Tibial nerve (tissue), 4 donors: ENCODE results near the gene CLDN6. TPM values are rescaled to one million over a fixed set of nuclear protein-coding genes. Genes with fewer than 3 reads are reported as not detected.

Source experiments
- DNase-seq, 2 donors: peaks; one replicate each; pipeline ENCODE4 v3.0.0-alpha.2; 2019; ENCODE audit warnings: low spot score in 2 of 2
- H3K27ac ChIP-seq, 4 donors: fragments of 200-600 bp; sonication (generic) in 3 of 4; one replicate each; pipeline ENCODE4 v1.5.1; 2017 to 2019; ENCODE audit warnings: mild to moderate bottlenecking in 1 of 4
- H3K27me3 ChIP-seq, 2 donors: fragments of 200-600 bp; sonication (generic) in 1 of 2; one replicate each; pipeline versions ENCODE4 v1.5.1 to v1.6.0; 2017 to 2019
- H3K36me3 ChIP-seq, 3 donors: fragments of 200-600 bp; sonication (generic); one replicate each; pipeline ENCODE4 v1.5.1; 2018 to 2019
- H3K4me1 ChIP-seq, 4 donors: fragments of 200-600 bp; sonication (generic) in 3 of 4; one replicate each; pipeline ENCODE4 v1.5.1; 2017 to 2019
- H3K4me3 ChIP-seq, 4 donors: fragments of 200-600 bp; sonication (generic) in 3 of 4; one replicate each; pipeline ENCODE4 v1.5.1; 2017 to 2019; ENCODE audit warnings: mild to moderate bottlenecking in 1 of 4, moderate library complexity in 1 of 4
- H3K9me3 ChIP-seq, 4 donors: fragments of 200-600 bp; sonication (generic) in 3 of 4; one replicate each; pipeline ENCODE4 v1.5.1; 2017 to 2019
- EP300 ChIP-seq, 2 donors: sonication (generic); formaldehyde crosslinking; IDR thresholded peaks; one replicate each; pipeline ENCODE4 v1.6.1; 2017; ENCODE audit warnings: antibody characterized with exemption in 2 of 2, mild to moderate bottlenecking in 1 of 2
- POLR2A ChIP-seq, 2 donors: fragments of 450-650 bp; IDR thresholded peaks; one replicate each; pipeline ENCODE4 v1.6.1; 2017; ENCODE audit warnings: antibody characterized with exemption in 2 of 2, mild to moderate bottlenecking in 2 of 2, moderate library complexity in 2 of 2
- WGBS, 2 donors: methylation state at CpG; one replicate each; pipeline ENCODE4 v1.1.5; 2018; 5-methylcytosine and 5-hydroxymethylcytosine counted together
- total RNA-seq, 4 donors: library from RNA; depleted of rRNA; stranded (reverse); fragments of >200 nt; gene quantifications; one replicate each; pipeline ENCODE4 v1.1.0, GENCODE V29; 2016
- TF ChIP-seq, protein P1 (sequence below), 5 experiments: fragments of 200-600 bp in 3 of 5; fragments of 450-650 bp in 2 of 5; sonication (generic) in 3 of 5; IDR thresholded peaks; one replicate each; pipeline ENCODE4 v1.5.1; 2016 to 2019; ENCODE audit warnings: antibody characterized with exemption in 5 of 5, mild to moderate bottlenecking in 3 of 5, moderate library complexity in 2 of 5

CLDN6 gene
- total RNA-seq, 4 donors from 2014 or later: not detected

DNA sequence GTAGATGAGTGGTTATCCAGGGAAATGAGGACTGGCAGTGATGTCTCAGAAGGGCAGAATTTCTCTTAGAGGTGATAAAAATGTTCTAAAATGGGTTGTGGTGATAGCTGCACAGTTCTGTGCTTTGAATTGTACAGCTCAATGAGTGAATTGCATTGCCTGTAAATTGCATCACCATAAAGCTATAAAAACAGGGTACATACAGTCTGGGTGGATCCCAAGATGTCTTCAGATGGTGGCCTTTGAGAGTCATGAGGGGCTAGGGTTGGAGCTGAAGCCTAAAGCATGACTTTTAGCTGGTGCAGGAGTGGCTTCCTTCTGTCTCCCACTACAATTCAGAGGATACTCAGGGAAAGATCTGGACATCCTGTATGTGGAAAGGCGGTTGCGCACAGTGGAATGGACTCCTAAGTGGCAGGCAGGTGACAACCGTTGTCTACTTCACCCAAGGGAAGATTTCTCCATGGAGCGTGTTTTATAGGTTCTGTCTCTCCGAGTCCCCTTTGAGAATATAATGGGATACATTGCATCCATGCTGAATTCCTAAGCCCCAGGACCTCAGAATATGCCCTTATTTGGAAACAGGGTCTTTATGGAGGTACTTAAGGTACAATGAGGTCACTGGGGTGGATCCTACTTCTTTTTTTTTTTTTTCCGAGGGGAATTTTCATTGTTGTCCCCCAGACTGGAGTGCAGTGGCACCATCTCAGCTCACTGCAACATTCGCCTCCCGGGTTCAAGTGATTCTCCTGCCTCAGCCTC, 45.8 kb upstream of the CLDN6 start:
- H3K4me1 ChIP-seq: peaks cover 0 to 19% (median 9%) of the 10 kb centered on the region in 4 donors
- 80 to 86% methylated on average over 8 of the region's 8 CpGs for WGBS, 2 donors
- no peaks in the 10 kb centered on the region for H3K36me3 ChIP-seq
- no peak overlapping the region for H3K27ac ChIP-seq
- TF ChIP-seq, protein P1, sequence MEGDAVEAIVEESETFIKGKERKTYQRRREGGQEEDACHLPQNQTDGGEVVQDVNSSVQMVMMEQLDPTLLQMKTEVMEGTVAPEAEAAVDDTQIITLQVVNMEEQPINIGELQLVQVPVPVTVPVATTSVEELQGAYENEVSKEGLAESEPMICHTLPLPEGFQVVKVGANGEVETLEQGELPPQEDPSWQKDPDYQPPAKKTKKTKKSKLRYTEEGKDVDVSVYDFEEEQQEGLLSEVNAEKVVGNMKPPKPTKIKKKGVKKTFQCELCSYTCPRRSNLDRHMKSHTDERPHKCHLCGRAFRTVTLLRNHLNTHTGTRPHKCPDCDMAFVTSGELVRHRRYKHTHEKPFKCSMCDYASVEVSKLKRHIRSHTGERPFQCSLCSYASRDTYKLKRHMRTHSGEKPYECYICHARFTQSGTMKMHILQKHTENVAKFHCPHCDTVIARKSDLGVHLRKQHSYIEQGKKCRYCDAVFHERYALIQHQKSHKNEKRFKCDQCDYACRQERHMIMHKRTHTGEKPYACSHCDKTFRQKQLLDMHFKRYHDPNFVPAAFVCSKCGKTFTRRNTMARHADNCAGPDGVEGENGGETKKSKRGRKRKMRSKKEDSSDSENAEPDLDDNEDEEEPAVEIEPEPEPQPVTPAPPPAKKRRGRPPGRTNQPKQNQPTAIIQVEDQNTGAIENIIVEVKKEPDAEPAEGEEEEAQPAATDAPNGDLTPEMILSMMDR (IDR thresholded peaks at IDR 0.05): no peak
- TF ChIP-seq EP300 (IDR thresholded peaks at IDR 0.05) (no peak), POLR2A (IDR thresholded peaks at IDR 0.05) (no peak)
- H3K9me3 ChIP-seq: no peaks in the 10 kb centered on the region
- no peak for DNase-seq
- H3K4me3 ChIP-seq: no peak overlapping the region
- H3K27me3 ChIP-seq: no peaks in the 10 kb centered on the region

DNA sequence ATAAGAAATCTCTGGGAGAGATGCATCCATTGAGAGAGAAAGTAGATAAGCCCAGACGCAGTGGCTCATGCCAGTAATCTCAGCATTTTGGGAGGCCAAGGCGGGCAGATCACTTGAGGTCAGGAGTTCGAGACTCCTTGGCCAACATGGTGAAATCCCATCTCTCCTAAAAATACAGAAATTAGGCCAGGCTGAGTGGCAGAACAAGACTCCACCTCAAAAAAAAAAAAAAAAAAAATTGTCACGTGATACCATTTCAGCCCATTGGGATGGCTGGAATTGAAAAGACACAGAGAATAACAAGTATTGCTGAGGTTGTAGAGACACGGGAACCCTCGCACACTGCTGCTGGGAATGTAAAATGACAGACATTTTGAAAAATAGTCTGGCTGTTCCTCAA, 44.6 kb upstream of the CLDN6 start:
- no peak overlapping the region for H3K27ac ChIP-seq
- H3K27me3 ChIP-seq: no peaks in the 10 kb centered on the region
- H3K9me3 ChIP-seq: no peaks in the 10 kb centered on the region
- no peaks in the 10 kb centered on the region for H3K36me3 ChIP-seq
- no peak overlapping the region for H3K4me3 ChIP-seq
- DNase-seq: no peak
- 78 to 89% methylated on average over 6 of the region's 6 CpGs for WGBS, 2 donors
- TF ChIP-seq POLR2A (IDR thresholded peaks at IDR 0.05): no peak
- TF ChIP-seq, protein P1 (IDR thresholded peaks at IDR 0.05): no peak
- TF ChIP-seq EP300 (IDR thresholded peaks at IDR 0.05): no peak
- H3K4me1 ChIP-seq: peaks cover 0 to 31% (median 16%) of the 10 kb centered on the region in 4 donors

DNA sequence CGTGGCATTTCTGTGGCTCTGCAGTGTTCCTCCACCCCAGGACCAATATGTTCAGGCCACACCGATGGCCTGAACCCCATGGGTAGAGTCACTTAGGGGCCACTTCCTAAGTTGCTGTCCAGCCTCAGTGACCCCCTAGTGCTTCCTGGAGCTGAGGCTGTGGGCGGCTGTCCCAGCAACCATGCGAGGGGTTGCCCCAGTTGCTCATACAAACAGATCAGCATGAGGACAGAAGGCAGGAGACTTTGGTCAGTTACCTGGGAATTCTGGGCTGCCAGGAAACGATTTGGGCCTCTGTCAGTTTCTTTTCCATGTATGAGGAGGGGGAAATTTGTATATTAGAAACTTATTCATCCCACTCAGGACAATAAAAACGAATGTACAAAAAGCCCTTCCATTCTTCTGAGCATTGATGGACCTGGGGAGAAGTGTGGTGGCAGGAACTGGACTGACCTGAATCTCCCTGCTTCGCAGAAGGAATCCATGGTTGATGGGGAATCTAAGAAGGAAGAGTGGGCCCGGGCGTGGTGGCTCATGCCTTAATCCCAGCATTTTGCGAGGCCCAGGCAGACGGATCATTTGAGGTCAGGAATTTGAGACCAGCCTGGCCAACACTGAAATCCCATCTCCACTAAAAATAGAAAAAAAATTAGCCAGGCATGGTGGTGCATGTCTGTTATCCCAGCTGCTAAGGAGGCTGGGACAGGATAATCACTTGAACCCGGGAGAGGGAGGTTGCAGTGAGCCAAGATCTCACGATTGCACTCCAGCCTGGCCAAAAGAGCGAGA, 42.5 kb upstream of the CLDN6 start:
- TF ChIP-seq, protein P1 (IDR thresholded peaks at IDR 0.05): no peak
- TF ChIP-seq POLR2A (IDR thresholded peaks at IDR 0.05): no peak
- no peak for TF ChIP-seq EP300 (IDR thresholded peaks at IDR 0.05)

DNA sequence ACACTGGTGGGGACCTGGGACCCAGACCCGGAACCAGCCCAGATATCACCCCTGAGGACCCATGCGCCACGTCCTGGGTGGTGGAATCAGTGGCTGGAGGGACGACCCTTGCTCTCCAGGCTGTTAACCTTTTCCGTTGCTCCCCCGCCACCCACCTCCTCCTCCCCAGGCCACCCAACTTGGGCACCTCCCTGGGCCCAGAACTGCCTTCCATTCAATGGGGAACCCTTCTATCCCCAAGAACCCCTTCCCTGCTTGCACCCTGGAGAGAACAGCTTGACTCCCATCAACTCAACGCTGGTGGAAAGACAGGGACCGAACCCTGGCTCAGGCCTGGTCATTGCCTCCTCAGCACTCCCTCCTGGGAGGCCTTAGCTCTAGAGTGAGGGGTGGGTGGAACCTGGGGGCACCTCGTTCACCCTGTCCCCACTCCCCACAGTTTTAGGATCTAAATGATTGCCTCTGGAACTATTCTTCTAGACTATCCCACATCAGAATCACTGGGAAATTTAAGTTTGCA, 41.8 kb upstream of the CLDN6 start:
- H3K9me3 ChIP-seq: no peaks in the 10 kb centered on the region
- peak overlapping the region; percentile 69 to 93 (median 74) for H3K4me3 ChIP-seq
- peaks cover 0 to 7% (median 0%) of the 10 kb centered on the region in 3 donors for H3K36me3 ChIP-seq
- H3K4me1 ChIP-seq: peaks cover 0 to 22% (median 15%) of the 10 kb centered on the region in 4 donors
- TF ChIP-seq, protein P1 (IDR thresholded peaks at IDR 0.05): no peak
- TF ChIP-seq POLR2A (IDR thresholded peaks at IDR 0.05): no peak
- TF ChIP-seq EP300 (IDR thresholded peaks at IDR 0.05): no peak
- 26 to 42% methylated on average over 7 to 9 of the region's 9 CpGs for WGBS, 2 donors
- no peak for DNase-seq
- H3K27me3 ChIP-seq: no peaks in the 10 kb centered on the region
- peak overlapping the region in 3 of 4 donors; percentile 38 to 88 (median 80) for H3K27ac ChIP-seq

More for the DNA sequence above, 42.5 kb upstream of the CLDN6 start:
- Histone ChIP-seq H3K4me1 (peaks cover 0 to 30% (median 16%) of the 10 kb centered on the region in 4 donors), H3K4me3 (no peak overlapping the region), H3K36me3 (no peaks in the 10 kb centered on the region), H3K9me3 (no peaks in the 10 kb centered on the region), H3K27me3 (no peaks in the 10 kb centered on the region), H3K27ac (no peak overlapping the region)
- no peak for DNase-seq
- WGBS, 2 donors: 82 to 85% methylated on average over 12 to 14 of the region's 14 CpGs
